ENCODE data around the gene LRIT3.

The LRIT3 gene

DNA sequence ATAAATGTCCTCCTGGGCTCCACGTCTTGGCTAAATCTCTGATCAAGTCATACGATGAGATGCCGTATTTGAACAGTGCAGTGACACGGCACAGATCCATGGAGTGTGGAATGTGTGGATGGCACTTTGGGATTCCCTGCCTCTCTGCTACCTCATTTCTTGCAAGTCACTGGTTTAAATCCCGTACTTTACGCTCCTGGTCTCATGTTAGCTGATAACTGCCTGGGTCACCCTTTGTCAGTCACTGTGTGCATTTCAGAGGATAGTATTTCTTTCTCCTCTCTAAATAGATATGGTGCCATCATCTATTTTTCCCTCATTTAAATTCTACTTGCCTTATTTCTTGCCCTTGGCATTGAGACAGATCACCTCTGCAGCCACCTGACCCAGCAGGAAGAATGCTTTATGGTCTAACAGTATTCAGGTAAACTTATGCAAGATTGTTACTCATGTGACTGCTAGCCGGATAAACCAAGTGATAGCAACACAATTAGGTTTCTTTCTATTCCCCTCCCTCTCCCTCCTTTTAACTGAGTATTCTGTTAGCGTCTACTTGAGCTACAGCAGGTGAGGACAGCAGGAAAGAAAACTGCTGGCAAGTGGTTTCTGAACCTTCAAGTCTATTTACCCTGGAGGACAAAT is 67.6 kb downstream of the LRIT3 start:
- no peak for TF ChIP-seq CTCF (IDR thresholded peaks at IDR 0.05; ENCODE audit: low read depth, low read length)
- no peak overlapping the region for H3K4me3 ChIP-seq (ENCODE audit: low read depth, low read length)
- H3K27me3 ChIP-seq: peaks cover 37% of the 10 kb centered on the region
- no peaks in the 10 kb centered on the region for H3K9me3 ChIP-seq
- no peak for DNase-seq
- no peaks in the 10 kb centered on the region for H3K36me3 ChIP-seq
- H3K4me1 ChIP-seq: no peaks in the 10 kb centered on the region

DNA sequence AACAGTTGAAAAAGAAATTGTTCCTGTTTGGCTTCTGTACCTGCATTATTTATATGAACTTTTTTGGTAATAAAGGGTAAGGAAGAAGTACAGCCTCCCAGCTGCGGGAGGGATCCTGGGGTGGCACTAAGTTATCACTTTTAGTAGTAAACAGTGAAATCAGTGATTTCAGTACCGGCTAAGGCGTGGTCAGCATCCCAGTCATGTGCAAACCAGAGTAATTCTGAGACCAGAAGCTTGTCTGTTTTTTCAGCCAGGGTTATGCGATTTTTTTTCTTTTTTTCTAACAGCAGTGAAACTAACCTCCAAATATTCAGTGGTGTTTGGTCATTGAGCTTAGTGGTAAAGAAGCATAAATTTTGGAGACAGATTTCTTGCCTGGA is 68.1 kb downstream of the LRIT3 start:
- no peaks in the 10 kb centered on the region for H3K4me1 ChIP-seq
- DNase-seq: no peak
- TF ChIP-seq CTCF (IDR thresholded peaks at IDR 0.05; ENCODE audit: low read depth, low read length): no peak
- H3K4me3 ChIP-seq (ENCODE audit: low read depth, low read length): no peak overlapping the region
- no peaks in the 10 kb centered on the region for H3K9me3 ChIP-seq
- no peaks in the 10 kb centered on the region for H3K36me3 ChIP-seq
- H3K27me3 ChIP-seq: peaks cover 37% of the 10 kb centered on the region

DNA sequence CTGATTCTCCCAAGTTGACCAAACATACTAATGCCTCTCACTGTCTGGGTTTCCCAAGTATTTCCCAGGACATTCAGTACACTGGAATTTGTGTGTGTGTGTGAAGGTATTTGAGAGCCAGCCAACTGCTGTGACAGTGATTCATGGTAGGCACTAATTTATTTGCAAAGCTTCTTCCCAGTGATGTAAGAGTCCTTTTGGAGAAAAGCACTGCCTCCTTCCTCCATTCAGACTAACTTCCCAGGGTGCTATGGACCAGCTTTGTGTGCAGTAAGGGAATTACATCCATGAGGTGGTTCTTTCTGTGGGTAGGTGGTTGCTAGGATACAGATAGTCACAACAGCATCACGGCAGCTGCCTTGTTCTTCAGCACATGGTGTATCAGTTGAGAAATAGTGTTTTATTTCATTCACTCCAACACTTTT is 73.5 kb downstream of the LRIT3 start:
- H3K36me3 ChIP-seq: no peaks in the 10 kb centered on the region
- no peaks in the 10 kb centered on the region for H3K4me1 ChIP-seq
- no peak for DNase-seq
- no peak for TF ChIP-seq CTCF (IDR thresholded peaks at IDR 0.05; ENCODE audit: low read depth, low read length)
- H3K4me3 ChIP-seq (ENCODE audit: low read depth, low read length): no peak overlapping the region
- peaks cover 4% of the 10 kb centered on the region; the same call in 1 of the 2 replicates for H3K27me3 ChIP-seq
- no peaks in the 10 kb centered on the region for H3K9me3 ChIP-seq

All from BE2C (cell line).